Head of caudate nucleus (tissue), 42 donors: ENCODE measurements around the gene PCDHB13.
"Not testable (repeated sequence)": the region's sequence is repeated elsewhere in the genome, so short reads cannot be mapped to it uniquely, and the experiment has no call there.

ENCODE experiments used
- DNase-seq, 42 donors: peaks; one replicate each; pipeline versions ENCODE4 v3.0.0 to v3.0.0-alpha.2; 2020 to 2021; ENCODE audit warnings: mixed read lengths in 7 of 42
- intact Hi-C: fragments of 100-400 bp; cut with DNase I; formaldehyde crosslinking; loops from one replicate; pipeline ENCODE4 v1.15.0; 2022

The PCDHB13 gene

DNA sequence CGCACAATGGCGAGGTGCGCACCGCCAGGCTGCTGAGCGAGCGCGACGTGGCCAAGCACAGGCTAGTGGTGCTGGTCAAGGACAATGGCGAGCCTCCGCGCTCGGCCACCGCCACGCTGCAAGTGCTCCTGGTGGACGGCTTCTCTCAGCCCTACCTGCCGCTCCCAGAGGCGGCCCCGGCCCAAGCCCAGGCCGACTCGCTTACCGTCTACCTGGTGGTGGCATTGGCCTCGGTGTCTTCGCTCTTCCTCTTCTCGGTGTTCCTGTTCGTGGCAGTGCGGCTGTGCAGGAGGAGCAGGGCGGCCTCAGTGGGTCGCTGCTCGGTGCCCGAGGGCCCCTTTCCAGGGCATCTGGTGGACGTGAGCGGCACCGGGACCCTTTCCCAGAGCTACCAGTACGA is 33.7 kb downstream of the PCDHB13 start:
- DNase-seq, intact Hi-C loops: not testable (repeated sequence)

DNA sequence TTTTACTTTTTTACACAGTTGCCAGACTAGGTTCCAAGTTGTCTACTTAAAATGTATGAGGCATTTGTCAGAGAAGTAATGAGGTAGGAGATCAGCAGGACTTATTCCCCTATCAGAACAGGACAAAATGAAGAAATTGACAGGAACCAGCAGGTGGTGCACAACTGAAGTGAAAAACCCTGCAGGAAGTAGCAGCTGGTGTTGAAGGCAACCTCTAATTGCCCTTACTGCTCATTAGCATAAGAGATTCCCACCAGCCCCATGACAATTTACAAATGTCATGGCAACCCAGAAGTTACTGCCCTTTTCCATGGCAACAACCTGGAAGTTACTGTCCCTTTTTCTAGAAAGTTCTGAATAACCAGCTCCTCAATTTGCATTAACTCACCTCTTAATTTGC is 36.9 kb downstream of the PCDHB13 start:
- DNase-seq, result no peak
- intact Hi-C loops, result no loop called here

DNA sequence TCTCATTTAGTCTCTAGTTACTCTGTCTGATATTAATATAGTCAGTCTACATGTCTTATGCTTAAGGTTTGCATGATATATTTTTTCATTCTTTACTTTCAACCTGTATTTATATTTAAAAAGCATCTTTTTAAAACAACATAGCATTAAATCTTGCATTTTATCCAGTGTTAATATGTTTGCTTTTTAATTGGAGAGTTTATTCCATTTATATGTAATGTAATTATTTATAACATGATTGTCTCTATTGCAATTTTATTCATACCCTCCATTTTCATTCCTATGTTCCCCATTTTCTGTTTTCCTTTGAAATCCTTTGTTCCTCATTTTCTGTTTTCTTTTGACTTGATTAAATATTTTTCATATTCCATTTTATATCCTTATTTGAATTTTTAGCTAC is 44.7 kb downstream of the PCDHB13 start:
- intact Hi-C loops, result no loop called here
- DNase-seq, result no peak

DNA sequence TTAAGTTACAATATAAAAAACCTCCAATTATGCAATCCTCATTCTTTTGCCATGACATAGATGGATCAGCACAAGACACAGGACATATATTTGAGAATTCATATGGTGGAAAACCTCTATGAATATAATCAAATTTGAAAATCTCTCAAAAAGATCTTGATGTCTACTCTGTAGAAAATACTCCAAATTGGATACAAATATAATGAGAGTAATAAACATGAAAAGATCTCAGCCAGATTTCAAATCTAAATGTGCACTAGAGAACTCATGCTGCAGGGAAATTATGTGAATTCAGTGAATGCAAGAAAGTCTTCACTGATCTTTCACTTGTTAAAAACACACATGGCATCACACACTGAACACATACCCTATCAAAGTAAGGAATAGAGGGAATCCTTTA is 45.2 kb downstream of the PCDHB13 start:
- intact Hi-C loops, result no loop called here
- no peak for DNase-seq

DNA sequence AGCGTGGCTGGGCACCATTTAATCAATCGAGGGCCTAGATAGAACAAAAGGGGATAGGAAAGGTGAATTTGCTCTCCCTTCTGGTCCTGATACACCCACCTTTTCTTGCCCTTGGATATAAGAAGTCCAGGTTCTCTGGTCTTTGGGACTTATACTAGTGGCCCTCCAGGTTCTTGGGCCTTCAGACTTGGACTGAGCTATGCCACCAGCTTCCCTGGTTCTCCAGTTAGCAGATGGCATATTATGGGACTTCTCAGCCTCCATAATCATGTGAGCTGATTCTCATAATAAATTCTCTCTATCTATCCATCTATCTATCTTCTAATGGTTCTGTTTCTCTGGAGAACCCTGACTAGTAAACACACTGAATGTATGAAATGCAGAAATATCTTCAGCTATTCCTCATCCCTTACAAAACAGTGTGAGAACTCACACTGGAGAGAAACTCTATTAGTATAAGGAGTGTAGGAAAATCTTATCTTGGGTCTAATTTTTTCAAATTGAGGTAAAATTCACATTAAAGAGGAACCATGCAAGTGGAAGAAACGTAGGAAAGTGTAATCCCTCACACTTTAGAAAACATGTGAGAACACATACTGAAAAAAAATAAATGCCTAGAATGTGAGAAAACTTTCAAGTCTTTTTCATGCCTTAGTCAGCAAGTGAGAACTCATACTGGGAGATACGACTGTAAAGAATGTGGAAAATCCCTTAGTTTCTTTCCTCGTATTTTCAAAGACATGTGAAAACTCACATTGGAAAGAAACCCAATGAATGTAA is 46.9 kb downstream of the PCDHB13 start:
- no peak for DNase-seq
- intact Hi-C loops, result no loop called here

DNA sequence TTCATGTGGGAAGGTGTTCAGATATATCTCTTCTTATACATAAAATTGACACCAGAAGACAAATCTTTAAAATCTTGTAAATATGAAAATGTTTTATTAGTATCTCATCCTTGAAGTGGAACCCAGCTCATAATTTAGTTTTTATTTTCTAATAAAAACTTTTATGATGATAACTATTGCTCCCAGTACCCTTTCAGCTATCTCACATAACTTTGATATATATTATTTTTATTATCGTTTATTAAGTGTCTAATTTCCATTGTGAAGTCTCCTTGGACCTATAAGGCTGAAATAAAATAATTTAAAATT is 47.5 kb downstream of the PCDHB13 start:
- no peak for DNase-seq
- intact Hi-C loops, result no loop called here
